Stimulated activated CD8-positive, alpha-beta memory T cell treated with anti-CD3 and anti-CD28 coated beads, Interleukin-12 subunit alpha, Interleukin-12 subunit beta, amount 100 ng/mL, for 4 hours (primary cell): Measurements from ENCODE around the gene C5orf46.
"Not testable (repeated sequence)": the region's sequence is repeated elsewhere in the genome, so short reads cannot be mapped to it uniquely, and the experiment has no call there.

Source experiments
- DNase-seq: peaks from one replicate; pipeline ENCODE4 v3.0.0-alpha.2; 2020; ENCODE audit warnings: low read depth

C5orf46 gene

DNA sequence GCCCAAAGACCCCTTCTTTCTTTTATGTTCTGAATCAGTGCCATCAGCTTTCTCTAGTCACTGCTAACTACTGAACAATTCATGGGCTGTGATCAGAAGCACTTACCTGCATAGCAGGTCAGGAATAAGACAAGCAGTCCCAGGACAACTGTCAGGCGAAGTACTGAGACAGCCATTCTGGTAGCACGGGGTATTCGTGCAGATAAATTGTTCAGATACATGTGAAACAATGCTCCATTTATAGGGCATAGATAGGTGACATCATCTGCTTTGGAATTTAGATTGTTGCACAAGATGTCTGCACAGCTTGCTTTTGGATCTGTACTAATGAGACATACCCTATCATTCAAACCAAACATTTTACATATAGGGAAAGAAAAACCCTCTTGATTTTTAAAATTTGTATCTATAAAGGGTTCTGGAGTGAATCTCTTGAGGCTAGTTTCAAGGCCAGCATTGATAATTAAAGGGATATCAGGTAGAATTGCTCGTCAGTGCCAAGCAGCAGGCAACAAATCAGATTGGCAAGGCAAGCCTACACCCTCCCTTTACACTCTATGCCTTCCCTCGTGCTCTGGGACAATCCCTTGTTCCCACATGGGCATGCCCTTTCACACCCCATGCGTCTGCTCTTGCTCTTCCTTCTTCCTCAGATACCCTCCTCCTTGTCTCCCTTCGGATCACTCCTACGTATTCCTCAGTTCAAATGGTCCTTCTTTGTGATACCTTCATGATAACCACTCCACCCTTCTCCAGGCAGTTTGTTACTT lies at the start of gene C5orf46:
C5orf46 (minus strand) TSS at position 213 of the 770 bp plus-strand sequence; CDS start at position 176, 37 bp downstream.
- DNase-seq, result no peak

DNA sequence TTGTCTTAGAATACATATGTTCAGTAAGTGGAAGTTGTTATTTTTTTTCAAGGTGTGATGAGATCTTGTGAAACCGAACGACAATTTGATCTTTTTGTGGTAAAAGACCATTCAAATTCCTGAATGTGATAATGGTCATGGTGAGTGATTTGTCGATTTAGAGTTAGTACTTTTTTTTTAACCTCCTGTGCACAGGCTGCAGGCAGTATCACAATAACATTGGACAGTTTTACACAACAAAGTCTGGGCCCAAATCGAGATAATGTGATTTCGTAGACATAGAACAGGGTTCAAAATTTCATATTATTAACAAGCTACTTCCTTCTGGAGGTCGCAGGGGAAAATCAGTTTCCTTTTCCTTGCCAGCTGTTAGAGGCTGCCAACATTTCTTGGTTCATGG lies 48.6 kb upstream of the C5orf46 start:
- DNase-seq, result no peak

DNA sequence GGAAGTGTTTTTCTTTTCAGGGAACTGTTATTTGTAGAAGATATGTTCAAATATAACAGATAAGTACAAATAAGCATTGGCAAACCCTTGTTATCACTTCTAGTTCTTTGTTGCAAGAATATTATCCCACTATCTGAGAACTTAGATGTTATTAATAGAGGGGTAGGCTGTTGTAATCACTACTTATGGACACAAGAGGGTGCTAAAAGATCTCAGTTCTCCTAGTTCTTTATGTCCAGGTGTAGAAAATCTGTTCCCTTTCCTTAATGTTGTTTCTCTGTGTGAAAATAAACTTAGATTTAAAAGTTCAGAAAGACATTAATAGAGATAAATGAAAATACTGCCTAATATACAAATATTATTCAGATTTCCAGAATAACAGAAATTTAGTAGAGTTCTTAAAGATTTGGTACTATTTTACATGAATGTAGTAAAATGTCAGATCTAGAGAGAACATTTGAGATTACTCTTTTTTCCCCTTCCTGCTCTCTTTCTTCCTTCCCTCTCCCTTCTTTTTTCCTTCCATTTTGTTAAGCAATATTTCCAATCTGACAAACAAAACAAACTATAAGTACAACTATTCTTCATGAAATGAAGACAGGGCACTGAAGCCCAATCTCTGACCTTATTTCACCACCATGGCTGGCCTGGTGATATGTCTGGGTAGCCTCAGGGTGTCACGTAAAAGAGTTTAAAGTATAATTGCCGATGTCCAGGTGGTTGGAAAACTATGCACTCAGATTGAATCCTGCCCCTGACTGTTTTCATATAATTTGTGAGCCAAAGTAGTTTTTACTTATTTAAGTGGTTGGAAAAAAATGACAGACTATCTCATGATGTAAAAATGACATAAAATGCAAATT lies 43.6 kb upstream of the C5orf46 start:
- no peak for DNase-seq

DNA sequence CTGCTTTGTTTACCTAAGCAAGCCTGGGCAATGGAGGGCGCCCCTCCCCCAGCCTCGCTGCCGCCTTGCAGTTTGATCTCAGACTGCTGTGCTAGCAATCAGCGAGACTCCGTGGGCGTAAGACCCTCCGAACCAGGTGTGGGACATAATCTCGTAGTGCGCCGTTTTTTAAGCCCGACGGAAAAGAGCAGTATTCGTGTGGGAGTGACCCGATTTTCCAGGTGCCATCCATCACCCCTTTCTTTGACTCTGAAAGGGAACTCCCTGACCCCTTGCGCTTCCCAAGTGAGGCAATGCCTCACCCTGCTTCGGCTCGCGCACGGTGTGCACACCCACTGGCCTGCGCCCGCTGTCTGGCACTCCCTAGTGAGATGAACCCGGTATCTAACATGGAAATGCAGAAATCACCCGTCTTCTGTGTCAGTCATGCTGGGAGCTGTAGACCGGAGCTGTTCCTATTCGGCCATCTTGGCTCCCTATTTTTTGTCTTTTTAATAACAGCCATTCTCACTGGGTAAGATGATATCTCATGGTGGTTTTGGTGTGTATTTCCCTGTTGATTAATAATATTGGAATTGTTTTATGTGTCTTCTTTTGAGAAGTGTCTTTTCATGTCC lies 40.4 kb upstream of the C5orf46 start:
- not testable (repeated sequence) for DNase-seq

DNA sequence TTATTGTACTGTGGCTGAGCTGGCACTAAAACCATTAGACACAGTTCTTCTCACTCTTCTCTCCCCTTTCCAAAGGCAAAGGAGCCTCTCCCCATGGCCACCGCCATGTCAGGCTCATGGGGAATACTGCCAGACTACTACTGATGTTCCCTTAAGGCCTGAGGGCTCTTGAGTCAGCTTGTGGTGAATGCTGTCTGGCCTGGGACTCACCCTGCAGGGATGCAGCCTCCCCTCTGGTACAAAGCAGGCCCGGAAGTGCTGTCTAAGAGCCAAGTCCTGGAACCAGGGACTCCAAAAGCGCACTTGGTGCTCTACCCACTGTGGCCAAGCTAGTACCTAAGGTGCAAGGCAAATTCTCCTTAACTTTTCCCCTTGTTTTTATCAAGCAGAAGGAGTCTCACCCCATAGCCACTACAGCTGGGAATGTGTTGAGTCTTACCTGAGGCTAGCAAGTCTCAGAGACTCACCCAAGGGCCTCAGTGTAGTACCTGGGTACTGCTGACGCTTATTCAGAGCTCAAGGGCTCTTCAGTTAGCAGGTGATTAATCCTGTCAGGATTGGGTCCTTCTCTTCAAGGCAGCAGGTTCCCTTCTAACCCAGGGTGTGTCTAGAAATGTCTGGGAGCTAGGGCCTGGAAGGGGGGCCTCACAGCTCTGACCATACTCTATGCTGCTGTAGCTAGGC lies 33.2 kb upstream of the C5orf46 start:
- no peak for DNase-seq

DNA sequence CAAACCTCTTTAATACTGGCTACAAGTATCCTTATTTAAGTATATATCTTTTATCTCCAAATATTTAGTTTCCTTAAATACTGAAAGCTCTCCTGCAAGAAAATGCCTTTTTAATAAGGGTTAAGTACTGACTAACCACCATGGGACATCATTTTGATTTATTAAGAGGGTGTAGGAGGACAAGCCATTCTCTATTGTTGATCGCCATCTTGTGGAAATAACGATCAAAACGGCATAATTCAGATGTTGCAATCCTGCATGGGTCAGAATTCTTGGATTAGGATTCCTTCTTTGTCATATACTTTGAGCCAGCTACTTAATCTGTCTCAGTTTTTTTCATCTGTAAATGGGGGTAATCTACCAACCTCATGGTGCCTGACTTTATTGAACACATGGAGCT lies 28.7 kb upstream of the C5orf46 start:
- no peak for DNase-seq

DNA sequence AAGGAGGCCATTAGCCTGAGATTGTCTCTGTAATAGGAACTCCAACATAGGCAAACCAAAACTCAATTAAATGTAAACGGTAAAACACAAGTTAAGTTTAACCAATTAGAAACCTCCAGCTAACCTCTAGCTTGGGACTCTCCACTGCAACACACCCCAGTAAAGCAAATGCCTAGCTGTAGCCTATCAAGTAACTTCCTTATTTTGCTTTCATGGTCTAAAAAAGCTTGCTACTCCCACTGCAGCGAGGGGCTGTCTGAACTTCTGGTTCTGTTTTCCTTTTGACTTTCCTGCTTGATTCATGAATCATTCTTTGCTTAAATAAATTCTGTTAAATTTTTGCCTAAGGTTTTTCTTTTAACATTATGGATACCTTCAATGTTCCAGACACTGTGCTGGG lies 24.4 kb upstream of the C5orf46 start:
- no peak for DNase-seq

DNA sequence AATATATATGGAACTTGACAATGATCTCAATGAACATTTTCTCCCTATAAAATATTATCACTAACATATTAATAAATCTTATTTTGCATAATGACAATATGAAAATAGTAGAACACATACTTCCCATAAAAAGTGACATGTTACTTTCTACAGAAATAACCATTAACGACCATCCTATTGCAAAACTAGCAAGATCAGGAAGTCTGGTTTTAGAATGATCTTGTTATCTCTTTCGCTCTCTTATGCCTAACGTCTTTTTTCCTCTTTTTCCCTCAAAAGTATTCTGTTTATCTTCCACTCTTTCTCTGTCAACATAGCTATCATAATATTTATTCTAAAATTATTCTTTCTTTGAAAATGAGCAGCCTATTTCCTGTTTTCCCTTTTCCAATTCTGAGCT lies 21.6 kb upstream of the C5orf46 start:
- DNase-seq, result no peak

DNA sequence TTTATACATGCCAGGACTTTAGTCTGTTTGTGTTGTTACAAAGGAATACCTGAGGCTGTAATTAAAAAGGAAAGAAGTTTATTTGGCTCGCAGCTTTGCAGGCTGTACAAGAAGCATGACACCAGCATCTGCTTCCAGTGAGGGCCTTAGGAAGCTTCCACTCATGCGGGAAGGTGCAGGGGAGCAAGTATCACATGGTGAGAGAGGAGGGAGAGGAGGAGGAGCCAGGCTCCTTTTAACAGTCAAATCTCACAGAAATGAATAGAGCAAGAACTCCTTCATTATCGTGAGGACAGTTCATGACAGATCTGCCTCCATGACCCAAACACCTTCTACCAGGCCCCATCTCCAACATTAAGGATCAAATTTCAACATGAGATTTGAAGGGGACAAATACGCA lies 18.7 kb upstream of the C5orf46 start:
- DNase-seq, result no peak

DNA sequence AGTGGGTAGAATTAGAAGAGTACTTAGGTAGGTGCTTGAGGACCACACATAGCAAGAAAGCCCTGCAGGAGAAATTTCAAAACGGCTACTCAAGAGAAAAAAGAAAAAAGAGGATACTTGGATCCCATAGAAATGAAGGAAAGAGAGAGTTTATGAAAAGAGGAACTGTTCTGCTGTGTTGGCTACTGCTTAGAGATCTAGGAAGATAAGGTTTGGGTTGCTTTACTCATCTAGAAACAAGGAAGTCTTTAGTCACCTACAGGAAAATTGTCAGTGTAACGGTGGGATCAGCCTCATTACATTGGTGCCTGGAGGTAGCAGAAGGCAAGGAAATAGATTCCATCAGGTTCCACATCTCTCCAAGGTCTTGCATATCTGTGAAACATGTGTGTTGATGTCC lies 14.8 kb upstream of the C5orf46 start:
- DNase-seq, result no peak

DNA sequence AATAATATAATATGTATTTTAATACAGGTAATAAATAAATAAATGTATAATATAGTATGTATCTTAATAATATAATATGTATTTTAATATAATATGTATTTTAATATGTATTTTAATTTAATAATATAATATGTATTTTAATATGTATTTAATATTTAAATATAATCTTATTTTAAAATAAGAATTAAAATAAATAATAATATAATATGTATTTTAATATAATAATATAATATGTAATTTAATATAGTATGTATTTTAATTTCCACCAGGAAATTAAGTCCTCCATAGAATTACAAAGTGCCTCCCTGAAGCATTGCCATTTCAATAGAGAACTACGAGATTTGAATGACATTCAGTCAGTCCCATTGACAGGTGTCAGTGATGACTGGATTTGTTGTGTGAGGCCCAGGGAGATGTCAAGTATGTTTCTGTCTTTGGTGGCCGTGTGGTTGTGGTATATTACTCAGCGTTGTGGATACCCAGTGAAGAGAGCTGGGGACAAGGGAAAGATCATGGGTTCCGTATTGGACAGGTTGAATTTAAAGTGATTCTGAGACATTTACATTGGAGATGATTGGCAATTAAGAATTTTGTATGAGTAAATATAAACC lies 14.2 kb upstream of the C5orf46 start:
- DNase-seq, result no peak

DNA sequence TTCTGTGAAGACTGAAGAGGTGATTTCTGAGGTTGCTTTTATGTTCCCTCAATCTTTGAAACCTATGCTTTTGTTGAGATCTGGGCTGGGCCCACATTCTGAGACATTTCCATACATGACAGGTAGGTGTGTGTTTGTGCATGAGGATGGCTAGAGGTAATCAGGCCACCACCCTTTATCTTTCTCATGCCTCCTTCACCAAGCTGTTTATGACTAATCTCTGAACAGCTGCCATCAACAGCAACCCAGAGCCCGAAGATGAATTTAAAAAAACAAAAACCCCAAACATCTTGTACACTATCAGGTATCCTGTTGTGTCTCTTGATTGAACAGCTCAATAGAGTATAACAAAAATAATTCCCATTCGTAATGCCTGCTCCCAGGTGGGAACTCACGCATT lies 12.6 kb upstream of the C5orf46 start:
- DNase-seq, result no peak

DNA sequence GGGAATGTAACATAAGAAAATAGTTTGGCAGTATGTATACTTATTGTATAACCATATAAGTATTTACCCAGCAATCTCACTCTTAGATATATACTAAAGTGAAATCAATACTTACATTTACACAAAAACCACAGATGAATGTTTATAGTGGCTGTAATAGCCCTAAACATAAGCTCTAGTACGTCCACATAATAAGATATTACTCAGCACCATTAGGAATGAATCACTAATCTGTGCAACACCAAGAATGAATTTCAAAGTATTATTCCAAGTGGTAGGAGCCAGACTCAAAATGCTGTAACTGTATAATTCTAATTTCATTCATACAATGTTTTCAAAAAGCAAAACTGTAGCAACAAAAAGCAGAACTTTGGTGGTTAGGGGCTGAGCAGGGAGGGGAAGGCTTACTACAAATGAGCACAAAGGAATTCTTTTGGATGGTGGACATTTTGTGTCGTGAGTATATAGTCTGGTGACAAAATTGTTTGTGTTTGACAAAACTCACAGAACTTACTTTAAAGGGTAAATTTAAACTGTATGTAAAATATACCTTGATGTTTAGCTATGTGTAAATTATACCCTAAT lies 11.9 kb upstream of the C5orf46 start:
- no peak for DNase-seq

DNA sequence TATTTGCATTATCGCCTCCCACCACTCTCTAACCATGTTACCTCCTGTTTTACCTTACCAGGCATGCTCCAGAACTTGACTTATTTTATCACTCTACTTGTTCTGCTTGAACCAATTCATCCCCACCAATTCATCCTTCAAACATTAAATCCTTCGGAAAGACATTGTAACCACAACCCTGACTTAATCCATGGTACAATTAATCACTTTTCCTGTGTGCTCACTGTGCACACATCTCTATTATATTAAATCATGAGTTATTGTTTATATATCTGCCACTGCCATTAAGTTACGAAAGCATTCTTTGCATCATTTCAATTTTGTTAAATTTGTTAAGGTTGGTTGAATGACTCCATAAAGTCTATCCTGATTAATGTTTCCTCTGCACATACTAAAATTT lies 7.4 kb upstream of the C5orf46 start:
- DNase-seq, result no peak

DNA sequence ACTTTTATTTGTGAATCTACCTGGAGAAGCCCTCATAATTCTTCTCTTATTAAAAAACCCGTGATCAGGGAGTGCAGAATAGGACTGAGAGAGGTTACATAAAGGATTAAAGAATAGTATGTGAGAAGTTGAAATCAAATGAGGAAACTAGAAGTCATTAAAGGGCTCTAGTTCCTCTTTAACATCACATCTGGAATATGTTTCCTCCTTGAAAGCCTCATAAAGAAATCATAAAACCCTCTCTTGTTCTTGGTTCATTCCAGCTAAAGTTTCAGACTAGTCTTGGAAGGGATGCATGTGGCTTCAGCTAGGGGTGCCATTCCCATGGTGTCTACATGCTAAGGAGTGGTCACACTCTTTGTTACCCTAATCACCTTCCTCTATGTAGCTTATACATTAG lies 5.7 kb upstream of the C5orf46 start:
- DNase-seq, result no peak

DNA sequence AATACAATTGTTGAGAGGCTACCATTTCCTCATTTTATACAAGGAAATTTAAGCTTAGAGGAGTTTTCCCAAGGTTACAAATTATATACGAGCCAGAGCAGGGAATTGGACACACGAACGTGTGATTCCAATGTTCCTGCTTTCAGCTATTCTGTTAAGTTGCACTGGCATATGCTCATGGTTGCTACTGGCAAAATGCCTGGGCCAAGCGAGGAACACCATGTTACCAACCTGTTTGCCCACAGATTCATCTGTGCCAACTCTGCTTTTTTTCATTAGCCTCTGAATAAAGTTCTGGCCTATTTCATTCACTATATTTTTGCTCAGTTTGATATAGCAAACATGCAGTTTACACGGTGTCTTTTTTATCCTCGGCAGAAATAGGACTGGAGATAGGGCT lies 5.1 kb upstream of the C5orf46 start:
- no peak for DNase-seq

DNA sequence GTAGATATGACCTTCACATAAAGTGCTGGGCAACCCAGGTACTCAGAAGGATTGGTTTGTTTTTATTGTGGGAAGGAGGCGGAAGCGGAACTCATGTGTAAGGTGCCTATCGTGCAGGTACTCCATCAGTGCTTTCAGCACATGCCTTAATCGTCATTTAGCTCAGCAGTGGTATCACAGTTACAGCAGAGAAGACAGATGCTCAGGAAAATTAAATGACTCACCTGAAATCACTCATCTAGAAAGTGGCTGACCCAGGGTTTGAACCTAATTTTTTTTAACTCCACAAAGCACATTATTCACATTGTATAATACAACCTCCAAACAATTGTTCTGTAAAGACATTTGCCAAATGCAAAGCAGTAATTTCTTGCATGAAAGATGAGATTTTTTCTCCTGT lies 2.2 kb downstream of the C5orf46 start:
- no peak for DNase-seq

DNA sequence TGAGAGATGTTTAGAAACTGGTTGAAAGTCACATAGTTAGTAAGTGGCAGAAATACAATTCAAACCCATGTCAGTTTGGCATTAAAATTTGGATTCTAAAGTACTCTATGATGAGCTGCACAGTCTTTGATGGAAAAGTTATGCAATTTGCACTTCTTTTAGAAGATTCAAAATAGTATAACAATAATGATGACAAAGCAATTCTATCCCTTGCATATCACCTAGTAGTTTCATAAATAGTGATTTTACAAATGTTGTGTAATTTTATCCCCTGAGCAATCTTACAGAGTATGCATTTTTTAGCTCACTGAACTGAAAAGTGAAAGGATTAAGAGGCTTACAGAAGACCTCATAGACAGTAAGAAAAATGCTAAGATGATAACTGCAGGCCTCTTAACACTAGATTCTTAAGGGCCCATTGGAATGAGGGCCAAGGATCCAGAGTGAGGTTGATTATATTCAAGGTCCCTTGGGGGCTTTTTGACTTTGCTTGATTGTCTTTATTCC lies 3.7 kb downstream of the C5orf46 start:
- DNase-seq, result no peak

DNA sequence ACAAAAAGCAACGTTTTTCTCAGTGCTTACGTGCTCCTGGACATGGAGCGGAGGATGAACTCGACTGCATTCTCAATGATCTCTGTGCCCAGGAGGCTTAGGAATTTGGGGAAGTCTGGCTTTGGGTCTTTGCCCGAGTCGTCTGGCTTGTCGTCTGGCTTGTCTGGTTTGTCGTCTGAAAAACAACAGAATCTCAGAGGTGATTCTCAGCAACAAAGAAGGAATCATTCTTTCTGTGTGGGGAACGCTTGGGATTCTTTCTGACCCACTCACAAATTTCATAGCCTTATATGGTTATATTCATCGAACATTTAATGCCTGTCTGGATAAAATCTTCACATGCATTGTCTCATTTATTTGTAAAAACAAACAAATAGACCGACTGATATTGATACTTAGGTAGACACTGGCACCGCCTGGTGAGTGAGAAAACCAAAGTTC lies 4.7 kb downstream of the C5orf46 start:
- no peak for DNase-seq

DNA sequence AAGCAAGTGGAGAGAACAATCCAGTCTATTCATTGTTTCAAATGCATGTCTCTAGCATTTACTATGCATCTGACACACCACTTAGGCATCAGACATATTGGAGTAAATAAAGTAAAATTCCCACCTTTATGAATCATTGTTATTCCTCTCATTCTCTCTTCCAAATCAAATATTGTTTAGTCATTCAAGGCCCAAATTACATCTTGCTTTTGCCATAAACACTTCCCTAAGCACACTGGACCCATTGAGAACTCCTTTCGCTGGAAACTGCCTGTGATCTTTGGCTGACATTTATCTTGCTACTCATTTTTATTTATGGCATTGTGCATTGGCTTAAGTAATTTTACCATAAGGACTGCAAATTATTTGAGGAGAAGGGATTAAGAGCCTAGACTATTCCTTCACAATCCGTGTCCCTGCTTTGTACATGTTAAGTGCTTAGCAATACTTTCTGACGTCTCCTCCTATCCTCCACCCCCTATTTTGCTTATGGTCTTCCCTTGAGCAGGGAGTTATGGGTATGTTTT lies 7.4 kb downstream of the C5orf46 start:
- DNase-seq, result no peak

DNA sequence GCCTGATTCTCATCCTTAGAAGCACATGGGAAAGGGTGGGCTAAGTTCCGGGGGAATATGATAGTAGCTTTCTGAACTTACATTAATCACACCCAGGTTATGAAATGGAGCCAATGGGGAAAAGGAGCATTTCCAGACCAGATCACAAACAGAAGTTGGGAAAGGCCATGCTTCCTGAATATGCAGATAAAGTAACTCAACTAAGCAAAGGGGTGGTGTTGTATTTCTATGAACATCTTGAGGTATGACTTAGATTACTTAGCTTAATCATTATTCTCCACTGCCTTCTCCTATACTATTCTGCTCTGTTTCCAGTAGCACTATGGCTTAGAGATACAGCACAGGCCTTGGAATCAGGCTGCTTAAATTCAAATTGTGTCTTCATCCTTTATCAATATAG lies 10.5 kb downstream of the C5orf46 start:
- DNase-seq, result no peak
